ENCODE results near the gene STK11IP. TPM values are rescaled to one million over a fixed set of nuclear protein-coding genes. Genes with fewer than 3 reads are reported as not detected.

STK11IP gene
- total and polyA plus RNA-seq, 9 of the 15 experiments (the other 6 are each of a cell fraction or from before 2014, with no cell fraction given): 0.52 to 21.7 (median 5.6) TPM

GRCh38 chr2:219603771-219604170 lies 6.1 kb downstream of the STK11IP start:
- 80% methylated on average over 5 of the region's 5 CpGs for WGBS (ENCODE audit: insufficient coverage, low coverage, missing lambda C conversion rate)
- FAIRE-seq: no peak
- no peak overlapping the region for H2AFZ ChIP-seq (ENCODE audit: low read depth, low read length)
- H3K36me3 ChIP-seq (ENCODE audit: control insufficient read depth, insufficient read depth, low read length): peaks cover 7% of the 10 kb centered on the region; the same call in 1 of the 3 replicates
- in situ Hi-C loops (cut with MboI): no loop called here
- H3K27ac ChIP-seq (ENCODE audit: extremely low read depth, low read depth, low read length): no peak overlapping the region
- H3K9me3 ChIP-seq (replicated peaks; ENCODE audit: control insufficient read depth, insufficient read depth, low read depth, low read length): no peaks in the 10 kb centered on the region
- H3K4me1 ChIP-seq (replicated peaks in 1 of 2; ENCODE audit: control insufficient read depth in 2 of 2, insufficient read depth in 2 of 2, low read length in 2 of 2): peaks cover 0 to 4% of the 10 kb centered on the region in 2 experiments; a peak in 3 of 5 replicates
- H3K4me2 ChIP-seq (ENCODE audit: insufficient read depth, low read length): no peak overlapping the region
- intact Hi-C loops (cut with micrococcal nuclease): no loop called here
- no peak overlapping the region for H3K9ac ChIP-seq (ENCODE audit: insufficient read depth in 1 of 2, low read depth in 2 of 2, low read length in 2 of 2)
- no peaks in the 10 kb centered on the region for H3K9me1 ChIP-seq (ENCODE audit: control insufficient read depth, insufficient read depth, low read length)
- no peak for DNase-seq (ENCODE audit: extremely low read depth in 1 of 4, low spot score in 3 of 4)
- H3K4me3 ChIP-seq: no peak overlapping the region
- H3K27me3 ChIP-seq (ENCODE audit: control insufficient read depth in 2 of 2, insufficient read depth in 2 of 2, low read length in 2 of 2): no peaks in the 10 kb centered on the region
- H3K79me2 ChIP-seq (ENCODE audit: control insufficient read depth, insufficient read depth, low read length): 0 out of 3 replicates have a peak, but pooled peaks cover under 1% of the 10 kb centered on the region
- no peaks in the 10 kb centered on the region for H4K20me1 ChIP-seq (replicated peaks; ENCODE audit: control insufficient read depth, insufficient read depth, low read length)
- BruUV-seq (replicated peaks): no TSS peak
- no peak for TF ChIP-seq ZNF133 (CRISPR knock-in tag; IDR thresholded peaks at IDR 0.05)
- no peak for TF ChIP-seq KLF6 (CRISPR knock-in tag; IDR thresholded peaks at IDR 0.05; ENCODE audit: borderline replicate concordance)
- peak; percentile 87; the same call in 1 of the 2 replicates for TF ChIP-seq SPI1 (IDR thresholded peaks at IDR 0.05; ENCODE audit: borderline replicate concordance, low read depth, low read length)
- no peak for TF ChIP-seq JUN (IDR thresholded peaks at IDR 0.05; ENCODE audit: borderline replicate concordance, low read depth, low read length)
- no peak for TF ChIP-seq JUN (CRISPR knock-in tag; IDR thresholded peaks at IDR 0.05; ENCODE audit: borderline replicate concordance)
- no peak for TF ChIP-seq CTCFL (IDR thresholded peaks at IDR 0.05; ENCODE audit: borderline replicate concordance, insufficient read depth, low read depth, low read length, poor library complexity, severe bottlenecking)
- no peak for TF ChIP-seq SMARCE1 (IDR thresholded peaks at IDR 0.05)
- TF ChIP-seq HLTF (IDR thresholded peaks at IDR 0.05): no peak
- TF ChIP-seq ZNF77 (CRISPR knock-in tag; IDR thresholded peaks at IDR 0.05): no peak
- no peak for TF ChIP-seq FOXK2 (conservative IDR thresholded peaks at IDR 0.05 in 1 of 2, IDR thresholded peaks at IDR 0.05 in 1 of 2; ENCODE audit: low read depth in 2 of 2)
- ATAC-seq: no peak
- POLR2A ChIA-PET: no interaction called here
- CTCF ChIA-PET (ENCODE audit: low intra/inter-chr PET ratio): no interaction called here

All from K562 (cell line).